GM12865 (cell line): ENCODE measurements around the gene HNRNPH2.

ENCODE experiments used
- DNase-seq: peaks from one replicate; pipeline ENCODE4 v3.0.0; 2010; ENCODE audit warnings: low read depth
- H3K4me3 ChIP-seq: 2 replicates; pipeline ENCODE4 v1.5.1; 2011; ENCODE audit warnings: mild to moderate bottlenecking, low read depth, low read length, control low read depth
- TF ChIP-seq, protein P1 (sequence below): IDR thresholded peaks from 2 replicates; pipeline ENCODE4 v1.5.1; 2011; ENCODE audit warnings: low read length, control low read depth, low read depth, inconsistent platforms; ENCODE audit not compliant: insufficient read depth; ENCODE audit errors: missing control alignments

Gene HNRNPH2, protein sequence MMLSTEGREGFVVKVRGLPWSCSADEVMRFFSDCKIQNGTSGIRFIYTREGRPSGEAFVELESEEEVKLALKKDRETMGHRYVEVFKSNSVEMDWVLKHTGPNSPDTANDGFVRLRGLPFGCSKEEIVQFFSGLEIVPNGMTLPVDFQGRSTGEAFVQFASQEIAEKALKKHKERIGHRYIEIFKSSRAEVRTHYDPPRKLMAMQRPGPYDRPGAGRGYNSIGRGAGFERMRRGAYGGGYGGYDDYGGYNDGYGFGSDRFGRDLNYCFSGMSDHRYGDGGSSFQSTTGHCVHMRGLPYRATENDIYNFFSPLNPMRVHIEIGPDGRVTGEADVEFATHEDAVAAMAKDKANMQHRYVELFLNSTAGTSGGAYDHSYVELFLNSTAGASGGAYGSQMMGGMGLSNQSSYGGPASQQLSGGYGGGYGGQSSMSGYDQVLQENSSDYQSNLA

DNA sequence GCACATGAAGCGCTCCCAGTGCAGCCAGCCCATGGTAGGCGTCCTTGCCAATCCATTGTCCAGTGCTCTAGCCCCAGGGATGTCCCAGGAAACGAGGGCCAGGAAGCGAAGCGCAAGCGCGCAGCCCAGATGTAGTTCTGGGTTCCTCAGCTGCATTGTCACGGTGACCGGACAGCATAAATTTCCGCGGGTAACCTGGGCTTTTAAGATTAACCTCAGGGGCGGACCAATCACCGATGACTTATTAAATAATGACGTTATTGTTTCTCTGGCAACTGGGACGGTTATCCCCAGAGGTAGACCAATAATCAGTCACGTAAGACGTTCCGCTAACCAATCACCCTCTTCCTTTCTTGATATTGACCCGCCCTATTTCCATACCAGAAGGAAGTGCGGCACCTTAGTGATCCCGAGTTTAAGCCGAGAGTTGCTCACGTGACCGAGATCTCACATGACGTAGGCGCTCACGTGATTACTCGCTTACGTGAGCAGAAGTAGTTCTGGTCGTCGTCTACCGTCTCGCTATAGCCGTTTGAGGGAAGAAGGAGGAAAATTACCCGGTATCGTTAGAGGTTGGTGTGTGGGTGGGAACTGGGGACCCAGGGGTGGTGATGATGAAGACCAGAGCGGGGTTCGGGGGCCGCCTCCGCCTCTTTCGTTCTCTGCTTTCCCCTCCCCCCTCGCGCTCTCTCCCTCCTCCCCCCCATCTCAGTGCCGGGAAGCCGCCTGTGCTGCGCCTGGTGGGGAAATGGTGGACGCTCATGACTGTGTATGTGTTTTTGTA is at the start of gene HNRNPH2, which contains the start of gene GLA:
Gene HNRNPH2, plus strand, starts transcription at position 475 of the 784 bp plus-strand sequence. CDS start 3,767 bp downstream, outside the sequence.
Gene GLA, minus strand, starts transcription at position 178 of the 784 bp plus-strand sequence. Its CDS starts 22 bp downstream, at position 156.
- H3K4me3 ChIP-seq, result peak within 1 kb of the TSS; percentile 78
- peak; percentile 97 for DNase-seq
- TF ChIP-seq, protein P1, sequence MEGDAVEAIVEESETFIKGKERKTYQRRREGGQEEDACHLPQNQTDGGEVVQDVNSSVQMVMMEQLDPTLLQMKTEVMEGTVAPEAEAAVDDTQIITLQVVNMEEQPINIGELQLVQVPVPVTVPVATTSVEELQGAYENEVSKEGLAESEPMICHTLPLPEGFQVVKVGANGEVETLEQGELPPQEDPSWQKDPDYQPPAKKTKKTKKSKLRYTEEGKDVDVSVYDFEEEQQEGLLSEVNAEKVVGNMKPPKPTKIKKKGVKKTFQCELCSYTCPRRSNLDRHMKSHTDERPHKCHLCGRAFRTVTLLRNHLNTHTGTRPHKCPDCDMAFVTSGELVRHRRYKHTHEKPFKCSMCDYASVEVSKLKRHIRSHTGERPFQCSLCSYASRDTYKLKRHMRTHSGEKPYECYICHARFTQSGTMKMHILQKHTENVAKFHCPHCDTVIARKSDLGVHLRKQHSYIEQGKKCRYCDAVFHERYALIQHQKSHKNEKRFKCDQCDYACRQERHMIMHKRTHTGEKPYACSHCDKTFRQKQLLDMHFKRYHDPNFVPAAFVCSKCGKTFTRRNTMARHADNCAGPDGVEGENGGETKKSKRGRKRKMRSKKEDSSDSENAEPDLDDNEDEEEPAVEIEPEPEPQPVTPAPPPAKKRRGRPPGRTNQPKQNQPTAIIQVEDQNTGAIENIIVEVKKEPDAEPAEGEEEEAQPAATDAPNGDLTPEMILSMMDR, result peak; percentile 9

DNA sequence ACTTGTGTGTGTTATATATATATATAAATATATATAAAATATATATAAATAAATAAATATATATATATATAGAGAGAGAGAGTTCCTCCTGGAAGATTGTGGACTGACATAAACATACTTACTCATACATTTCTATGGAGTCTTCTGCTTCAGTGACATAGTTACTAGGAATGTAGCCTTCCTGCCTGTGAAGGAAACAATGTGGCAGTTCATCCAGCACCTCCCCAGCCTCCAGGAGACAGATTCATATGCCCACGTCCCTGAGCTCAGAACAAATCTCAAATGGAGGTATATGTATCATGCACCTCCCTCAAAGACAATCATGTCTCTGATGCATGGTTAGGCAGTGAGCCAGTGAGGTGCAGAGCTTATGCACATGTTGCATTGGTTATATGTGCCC is 48.1 kb upstream of the HNRNPH2 start:
- H3K4me3 ChIP-seq, result no peak overlapping the region
- TF ChIP-seq, protein P1, result no peak
- DNase-seq, result no peak

DNA sequence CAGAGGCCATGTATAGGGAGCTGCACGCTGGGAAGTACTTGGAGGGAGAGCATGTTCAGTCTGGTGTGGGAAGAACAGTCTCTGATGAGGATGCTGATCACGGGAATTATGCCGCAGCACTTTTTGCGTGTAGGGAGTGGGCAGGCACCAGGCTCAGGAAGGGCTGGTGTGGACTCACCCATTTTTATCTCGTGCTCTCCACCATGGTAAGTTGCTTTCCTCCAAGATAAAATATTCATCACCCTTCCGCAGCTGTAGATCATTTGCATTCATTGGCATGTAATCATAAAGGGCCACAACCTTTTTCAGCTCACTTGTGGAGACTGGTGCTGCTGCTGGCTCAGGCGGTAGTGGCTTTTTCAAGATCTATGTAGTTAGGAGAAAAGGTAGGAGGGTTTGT is 47.6 kb upstream of the HNRNPH2 start:
- no peak overlapping the region for H3K4me3 ChIP-seq
- TF ChIP-seq, protein P1, result no peak
- no peak for DNase-seq

DNA sequence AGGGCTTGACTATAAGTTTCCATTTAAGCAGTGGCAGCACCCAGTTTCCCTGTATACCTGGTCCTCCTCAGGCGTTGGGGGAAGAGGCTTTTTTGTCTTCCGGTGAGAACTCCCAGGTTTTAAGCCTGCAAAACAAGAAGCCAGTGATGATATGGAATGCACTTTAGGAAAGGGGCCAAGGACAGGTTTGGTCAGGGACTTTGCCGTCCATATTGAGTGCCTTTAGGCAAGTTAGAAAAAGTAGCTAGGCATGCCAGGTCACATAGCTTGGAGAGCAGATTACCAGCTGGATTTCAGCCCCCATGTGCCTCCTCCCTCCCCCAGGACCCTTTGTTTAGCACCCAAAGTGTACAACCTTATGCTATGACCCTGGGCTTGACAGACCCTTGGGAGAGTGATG is 45.9 kb upstream of the HNRNPH2 start:
- H3K4me3 ChIP-seq, result no peak overlapping the region
- TF ChIP-seq, protein P1, result no peak
- DNase-seq, result no peak

DNA sequence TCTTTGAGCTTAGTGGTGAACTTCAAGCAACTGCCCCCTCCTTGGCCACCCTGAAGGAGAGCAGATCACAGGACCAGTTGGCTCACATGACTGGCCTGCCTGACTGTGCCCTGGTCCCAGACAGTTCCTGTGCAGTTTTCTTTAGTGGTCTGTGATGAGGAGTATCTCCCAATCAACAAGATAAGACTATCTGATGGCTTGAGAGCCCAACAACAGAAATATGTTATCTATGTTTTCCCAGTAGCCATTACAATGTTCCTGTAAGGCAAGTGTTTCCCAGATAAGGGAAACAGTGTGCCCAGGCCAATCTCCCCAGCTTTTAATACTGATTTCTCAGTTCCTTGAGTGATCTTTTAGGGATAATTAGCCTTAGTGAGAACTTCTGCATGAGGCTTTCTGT is 45.3 kb upstream of the HNRNPH2 start:
- H3K4me3 ChIP-seq, result no peak overlapping the region
- DNase-seq, result no peak
- TF ChIP-seq, protein P1, result no peak

DNA sequence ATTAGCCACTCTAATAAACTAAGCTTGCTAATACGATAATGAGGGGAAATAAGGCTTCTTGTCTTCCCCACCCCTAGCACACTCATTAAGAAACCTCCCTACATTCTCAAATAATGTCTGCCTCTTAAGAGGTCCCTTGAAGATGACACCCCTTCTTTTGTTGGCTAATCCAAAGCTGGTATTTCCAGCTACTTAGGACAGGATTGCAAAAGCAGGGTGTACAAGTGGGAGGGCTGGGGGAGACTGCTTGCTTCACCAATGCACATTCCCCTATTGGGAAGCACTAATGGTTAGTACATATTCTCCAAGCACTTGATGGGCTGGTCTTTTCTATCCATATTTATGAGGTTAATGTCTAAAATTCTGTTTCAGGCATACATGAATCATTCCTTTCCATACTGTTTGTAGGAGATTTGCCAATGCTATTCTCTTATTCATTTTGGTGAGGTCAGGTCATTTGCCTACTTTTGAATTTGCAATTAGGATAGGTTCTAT is 42.7 kb upstream of the HNRNPH2 start:
- TF ChIP-seq, protein P1, result no peak
- DNase-seq, result no peak
- H3K4me3 ChIP-seq, result no peak overlapping the region
